Measurements from ENCODE around the gene DAP.

- TF ChIP-seq CTCF (conservative IDR thresholded peaks at IDR 0.05; ENCODE audit: low read depth, low read length) (no peak), MXI1 (IDR thresholded peaks at IDR 0.05; ENCODE audit: borderline replicate concordance, low read depth, low read length) (no peak)
Observed at GRCh38 chr5:10690460-10691440, 70.3 kb downstream of the DAP start.
